Liver (tissue), 9 donors: ENCODE measurements around the gene MICAL2. TPM values are rescaled to one million over a fixed set of nuclear protein-coding genes. Genes with fewer than 3 reads are reported as not detected.

Experiments
- DNase-seq: peaks from one replicate; pipeline ENCODE4 v3.0.0-alpha.2; 2017; ENCODE audit warnings: low spot score
- H3K27ac ChIP-seq, 2 donors: one replicate each; pipeline ENCODE4 v1.7.0; 2013; ENCODE audit warnings: inconsistent platforms in 2 of 2, low read length in 2 of 2, control low read depth in 1 of 2, low read depth in 1 of 2, mild to moderate bottlenecking in 1 of 2
- H3K27me3 ChIP-seq, 4 donors: one replicate each; pipeline versions ENCODE4 v1.6.1 to v1.7.0; 2013; ENCODE audit warnings: low read length in 3 of 4, inconsistent platforms in 1 of 4, mild to moderate bottlenecking in 1 of 4, moderate library complexity in 1 of 4; ENCODE audit not compliant: control insufficient read depth in 4 of 4, insufficient read depth in 4 of 4
- H3K36me3 ChIP-seq, 4 donors: one replicate each; pipeline versions ENCODE4 v1.6.1 to v1.7.0; 2013; ENCODE audit warnings: low read length in 3 of 4, mild to moderate bottlenecking in 3 of 4, low read depth in 1 of 4, moderate library complexity in 1 of 4; ENCODE audit not compliant: control insufficient read depth in 4 of 4, insufficient read depth in 3 of 4
- H3K4me1 ChIP-seq, 4 donors: one replicate each; pipeline versions ENCODE4 v1.6.1 to v1.7.0; 2013; ENCODE audit warnings: low read length in 3 of 4, mild to moderate bottlenecking in 3 of 4, moderate library complexity in 1 of 4; ENCODE audit not compliant: control insufficient read depth in 4 of 4, insufficient read depth in 4 of 4
- H3K4me3 ChIP-seq, 3 donors: one replicate each; pipeline versions ENCODE4 v1.6.1 to v1.7.0; 2013; ENCODE audit warnings: low read length in 3 of 3, control low read depth in 1 of 3, low read depth in 1 of 3, mild to moderate bottlenecking in 1 of 3
- H3K9ac ChIP-seq, 2 donors: one replicate each; pipeline ENCODE4 v1.7.0; 2013; ENCODE audit warnings: low read length in 2 of 2, mild to moderate bottlenecking in 2 of 2, moderate library complexity in 2 of 2, control low read depth in 1 of 2, low read depth in 1 of 2
- H3K9me3 ChIP-seq, 4 donors: one replicate each; pipeline versions ENCODE4 v1.6.1 to v1.7.0; 2013; ENCODE audit warnings: low read length in 3 of 4; ENCODE audit not compliant: control insufficient read depth in 4 of 4
- FOXA1 ChIP-seq: IDR thresholded peaks from 2 replicates; pipeline ENCODE4 v1.6.1; 2016; ENCODE audit warnings: antibody characterized with exemption
- FOXA2 ChIP-seq: IDR thresholded peaks from 2 replicates; pipeline ENCODE4 v1.6.1; 2016; ENCODE audit warnings: antibody characterized with exemption
- GABPA ChIP-seq, 2 donors: IDR thresholded peaks in 1 of 2; conservative IDR thresholded peaks in 1 of 2; 2 replicates each; pipeline ENCODE4 v1.6.1; 2016; ENCODE audit warnings: antibody characterized with exemption in 2 of 2, mild to moderate bottlenecking in 1 of 2, moderate library complexity in 1 of 2
- HNF4A ChIP-seq, 2 donors: conservative IDR thresholded peaks; 2 replicates each; pipeline ENCODE4 v1.6.1; 2016; ENCODE audit warnings: antibody characterized with exemption in 2 of 2, mild to moderate bottlenecking in 2 of 2
- HNF4G ChIP-seq: IDR thresholded peaks from 2 replicates; pipeline ENCODE4 v1.6.1; 2016; ENCODE audit warnings: antibody characterized with exemption
- JUND ChIP-seq, 2 donors: IDR thresholded peaks; 2 replicates each; pipeline ENCODE4 v1.6.1; 2016; ENCODE audit warnings: antibody characterized with exemption in 2 of 2
- NR2F2 ChIP-seq: IDR thresholded peaks from 2 replicates; pipeline ENCODE4 v1.6.1; 2016; ENCODE audit warnings: antibody characterized with exemption
- RAD21 ChIP-seq, 2 donors: IDR thresholded peaks; 2 replicates each; pipeline ENCODE4 v1.6.1; 2016; ENCODE audit warnings: antibody characterized with exemption in 2 of 2, mild to moderate bottlenecking in 2 of 2
- RXRA ChIP-seq, 2 donors: IDR thresholded peaks; 2 replicates each; pipeline ENCODE4 v1.6.1; 2017 to 2018; ENCODE audit warnings: antibody characterized with exemption in 2 of 2, mild to moderate bottlenecking in 1 of 2
- SP1 ChIP-seq: IDR thresholded peaks from 2 replicates; pipeline ENCODE4 v1.6.1; 2018; ENCODE audit warnings: antibody characterized with exemption, mild to moderate bottlenecking
- TAF1 ChIP-seq: conservative IDR thresholded peaks from 2 replicates; pipeline ENCODE4 v1.6.1; 2016; ENCODE audit warnings: antibody characterized with exemption, mild to moderate bottlenecking
- YY1 ChIP-seq: IDR thresholded peaks from 2 replicates; pipeline ENCODE4 v1.6.1; 2016; ENCODE audit warnings: antibody characterized with exemption, mild to moderate bottlenecking
- WGBS: extraction: QIAGEN DNeasy Blood & Tissue Kit; methylation state at CpG from one replicate; pipeline ENCODE4 v1.1.7; 2013; 5-methylcytosine and 5-hydroxymethylcytosine counted together
- polyA plus RNA-seq, 2 donors: library from polyadenylated mRNA; stranded (reverse) in 1 of 2; unstranded in 1 of 2; fragments of 200-250 nt in 1 of 2; fragments of >200 nt in 1 of 2; fragmentation: Nextera tagmentation in 1 of 2; extraction: Ambion mirVana in 1 of 2; gene quantifications; one replicate each; pipeline versions ENCODE4 v1.2.1 to v1.2.3, GENCODE V29; 2013 to 2015
- total RNA-seq, 2 donors: library from RNA; depleted of rRNA; stranded (reverse); fragments of >200 nt; gene quantifications; one replicate each; pipeline ENCODE4 v1.2.3, GENCODE V29; 2014
- TF ChIP-seq, protein P1 (sequence below): fragments of 150-350 bp; IDR thresholded peaks from 2 replicates; pipeline ENCODE4 v1.5.1; 2017; ENCODE audit warnings: improper control_type of control experiment, low read depth, low read length; ENCODE audit not compliant: missing input control
- TF ChIP-seq, protein P2 (sequence below): IDR thresholded peaks from 2 replicates; pipeline ENCODE4 v1.6.1; 2016; ENCODE audit warnings: antibody characterized with exemption, mild to moderate bottlenecking
- TF ChIP-seq, protein P3 (sequence below): IDR thresholded peaks from 2 replicates; pipeline ENCODE4 v1.6.1; 2016; ENCODE audit warnings: antibody characterized with exemption
- TF ChIP-seq, protein P4 (sequence below): IDR thresholded peaks from 2 replicates; pipeline ENCODE4 v1.6.1; 2016; ENCODE audit warnings: antibody characterized with exemption
- TF ChIP-seq, protein P5 (sequence below): IDR thresholded peaks from 2 replicates; pipeline ENCODE4 v1.6.1; 2016; ENCODE audit warnings: antibody characterized with exemption
- donor health status: healthy.
- donor health status: healthy.
- donor health status: healthy.
- donor health status: healthy.
- donor health status: healthy.

The MICAL2 gene
- total and polyA plus RNA-seq, 4 donors, result 17.5 to 113 (median 42.9) TPM

DNA sequence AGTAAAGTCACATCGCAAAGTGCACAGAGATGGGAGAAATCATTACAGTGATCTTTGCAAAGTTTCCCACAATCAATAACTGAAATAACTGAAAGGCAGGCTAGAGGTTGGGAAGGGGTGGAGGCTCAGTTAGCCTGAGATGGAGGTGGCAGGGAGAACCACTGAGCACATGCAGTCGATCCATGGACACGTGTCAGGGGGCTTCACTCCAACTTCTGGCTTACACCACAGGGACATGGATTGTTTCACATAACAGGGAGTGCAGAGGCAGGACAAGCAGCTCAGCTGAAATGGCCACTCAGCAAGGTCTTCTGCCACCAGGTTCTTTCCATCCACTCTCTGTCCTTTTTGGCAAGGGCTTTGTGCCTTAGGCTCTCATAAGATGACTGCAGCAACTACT is 35.1 kb upstream of the MICAL2 start:
- H3K36me3 ChIP-seq, result no peaks in the 10 kb centered on the region
- WGBS, result over 99% methylated on average over 3 of the region's 3 CpGs
- TF ChIP-seq FOXA2, result no peak
- TF ChIP-seq SP1, result no peak
- TF ChIP-seq YY1, result no peak
- no peak for TF ChIP-seq FOXA1
- TF ChIP-seq, protein P1, sequence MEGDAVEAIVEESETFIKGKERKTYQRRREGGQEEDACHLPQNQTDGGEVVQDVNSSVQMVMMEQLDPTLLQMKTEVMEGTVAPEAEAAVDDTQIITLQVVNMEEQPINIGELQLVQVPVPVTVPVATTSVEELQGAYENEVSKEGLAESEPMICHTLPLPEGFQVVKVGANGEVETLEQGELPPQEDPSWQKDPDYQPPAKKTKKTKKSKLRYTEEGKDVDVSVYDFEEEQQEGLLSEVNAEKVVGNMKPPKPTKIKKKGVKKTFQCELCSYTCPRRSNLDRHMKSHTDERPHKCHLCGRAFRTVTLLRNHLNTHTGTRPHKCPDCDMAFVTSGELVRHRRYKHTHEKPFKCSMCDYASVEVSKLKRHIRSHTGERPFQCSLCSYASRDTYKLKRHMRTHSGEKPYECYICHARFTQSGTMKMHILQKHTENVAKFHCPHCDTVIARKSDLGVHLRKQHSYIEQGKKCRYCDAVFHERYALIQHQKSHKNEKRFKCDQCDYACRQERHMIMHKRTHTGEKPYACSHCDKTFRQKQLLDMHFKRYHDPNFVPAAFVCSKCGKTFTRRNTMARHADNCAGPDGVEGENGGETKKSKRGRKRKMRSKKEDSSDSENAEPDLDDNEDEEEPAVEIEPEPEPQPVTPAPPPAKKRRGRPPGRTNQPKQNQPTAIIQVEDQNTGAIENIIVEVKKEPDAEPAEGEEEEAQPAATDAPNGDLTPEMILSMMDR, result no peak
- TF ChIP-seq TAF1, result no peak
- H3K27me3 ChIP-seq, result no peaks in the 10 kb centered on the region
- peaks cover 0 to 13% (median 5%) of the 10 kb centered on the region in 4 donors for H3K4me1 ChIP-seq
- no peak overlapping the region for H3K4me3 ChIP-seq
- no peak overlapping the region for H3K27ac ChIP-seq
- DNase-seq, result no peak
- H3K9me3 ChIP-seq, result no peaks in the 10 kb centered on the region
- H3K9ac ChIP-seq, result no peak overlapping the region

DNA sequence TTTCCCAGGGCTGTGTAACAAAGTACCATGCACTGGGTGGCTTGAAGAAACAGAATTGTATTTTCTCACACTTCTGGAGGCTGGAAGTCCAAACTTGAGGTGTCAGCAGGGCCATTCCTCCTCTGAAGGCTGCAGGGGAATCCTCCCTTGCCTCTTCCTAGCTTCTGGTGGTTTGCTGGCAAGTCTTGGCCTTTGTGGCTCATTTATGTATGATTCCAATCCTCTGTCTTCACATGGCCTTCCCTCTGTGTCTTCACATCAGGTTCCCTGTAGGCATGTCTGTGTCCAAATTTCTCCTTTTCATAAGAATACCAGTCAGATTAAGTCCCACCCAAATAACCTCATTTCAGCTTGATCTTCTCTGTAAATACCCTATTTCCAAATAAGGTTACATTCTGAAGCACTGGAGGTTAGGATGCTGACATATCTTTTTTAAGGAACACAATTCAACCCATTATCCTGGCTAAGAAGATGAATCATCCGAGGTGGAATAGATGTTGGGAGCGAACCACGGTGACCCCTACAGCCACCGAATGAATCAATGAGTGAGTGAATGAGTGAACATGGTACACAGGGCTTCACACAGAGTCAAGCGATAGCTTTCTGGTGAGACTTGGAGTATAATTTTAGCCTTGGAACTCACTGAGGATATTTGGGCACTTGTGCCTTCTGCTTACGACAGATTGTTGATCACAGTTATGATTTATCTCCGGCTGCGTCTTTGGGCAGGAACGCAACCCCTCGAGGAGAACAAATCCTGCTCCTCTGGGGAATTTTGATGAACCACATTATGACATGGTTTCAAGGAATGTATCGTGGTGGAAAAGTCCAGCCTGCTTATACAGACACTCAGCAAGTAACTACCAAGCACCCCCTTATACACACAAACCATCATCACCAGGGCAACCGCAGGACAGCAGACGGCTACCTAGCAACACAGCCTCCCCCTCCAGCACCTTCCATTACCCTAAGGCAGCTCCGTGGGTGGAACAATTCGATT is 34.3 kb upstream of the MICAL2 start:
- no peak for DNase-seq
- no peaks in the 10 kb centered on the region for H3K36me3 ChIP-seq
- peaks cover 0 to 8% (median under 1%) of the 10 kb centered on the region in 4 donors for H3K4me1 ChIP-seq
- TF ChIP-seq JUND (IDR thresholded peaks at IDR 0.05), result no peak
- TF ChIP-seq FOXA2, result no peak
- no peak overlapping the region for H3K9ac ChIP-seq
- no peaks in the 10 kb centered on the region for H3K27me3 ChIP-seq
- H3K4me3 ChIP-seq, result no peak overlapping the region
- H3K9me3 ChIP-seq, result no peaks in the 10 kb centered on the region
- WGBS, result 89% methylated on average over 15 of the region's 15 CpGs
- H3K27ac ChIP-seq, result no peak overlapping the region

DNA sequence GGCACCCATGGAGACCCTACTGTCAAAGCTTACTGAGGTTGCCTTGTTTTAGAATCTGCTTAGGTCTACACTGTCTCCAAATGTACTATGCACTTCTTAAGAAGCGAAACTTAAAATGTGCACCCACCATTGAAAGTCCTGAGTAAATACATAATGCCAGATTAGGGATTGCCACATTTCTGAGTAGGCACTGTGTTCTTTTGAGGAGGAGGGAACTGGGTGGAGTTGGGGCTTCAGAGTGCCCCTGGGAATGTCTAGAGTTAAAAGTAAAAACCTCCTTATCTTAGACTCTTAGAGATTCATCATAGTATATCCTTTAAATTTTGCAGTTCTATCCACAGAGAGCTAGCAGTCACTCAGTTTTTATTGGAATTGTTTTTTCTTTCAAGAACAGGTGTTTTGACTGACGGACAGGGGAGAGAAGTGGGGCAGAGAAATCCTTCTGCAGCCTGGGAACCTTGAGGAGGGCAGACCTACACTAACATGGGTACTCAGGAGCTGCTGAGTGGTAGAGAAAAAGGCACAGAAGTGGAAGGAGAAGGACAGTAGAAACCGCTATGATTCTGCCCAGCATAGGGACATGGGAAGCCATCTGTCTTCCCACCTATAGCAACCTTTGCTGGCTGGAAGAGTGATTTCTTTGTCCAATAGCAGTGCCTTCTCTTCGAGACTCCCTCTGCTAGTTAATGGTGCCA is 33.4 kb upstream of the MICAL2 start:
- Histone ChIP-seq H3K36me3 (no peaks in the 10 kb centered on the region), H3K9me3 (no peaks in the 10 kb centered on the region), H3K9ac (no peak overlapping the region), H3K27me3 (no peaks in the 10 kb centered on the region), H3K27ac (no peak overlapping the region), H3K4me1 (peaks cover 0 to 6% (median 0%) of the 10 kb centered on the region in 4 donors), H3K4me3 (no peak overlapping the region)
- 97% methylated on average over 4 of the region's 4 CpGs for WGBS
- DNase-seq, result no peak
- TF ChIP-seq TAF1, result no peak
- TF ChIP-seq SP1, result no peak
- TF ChIP-seq, protein P2, sequence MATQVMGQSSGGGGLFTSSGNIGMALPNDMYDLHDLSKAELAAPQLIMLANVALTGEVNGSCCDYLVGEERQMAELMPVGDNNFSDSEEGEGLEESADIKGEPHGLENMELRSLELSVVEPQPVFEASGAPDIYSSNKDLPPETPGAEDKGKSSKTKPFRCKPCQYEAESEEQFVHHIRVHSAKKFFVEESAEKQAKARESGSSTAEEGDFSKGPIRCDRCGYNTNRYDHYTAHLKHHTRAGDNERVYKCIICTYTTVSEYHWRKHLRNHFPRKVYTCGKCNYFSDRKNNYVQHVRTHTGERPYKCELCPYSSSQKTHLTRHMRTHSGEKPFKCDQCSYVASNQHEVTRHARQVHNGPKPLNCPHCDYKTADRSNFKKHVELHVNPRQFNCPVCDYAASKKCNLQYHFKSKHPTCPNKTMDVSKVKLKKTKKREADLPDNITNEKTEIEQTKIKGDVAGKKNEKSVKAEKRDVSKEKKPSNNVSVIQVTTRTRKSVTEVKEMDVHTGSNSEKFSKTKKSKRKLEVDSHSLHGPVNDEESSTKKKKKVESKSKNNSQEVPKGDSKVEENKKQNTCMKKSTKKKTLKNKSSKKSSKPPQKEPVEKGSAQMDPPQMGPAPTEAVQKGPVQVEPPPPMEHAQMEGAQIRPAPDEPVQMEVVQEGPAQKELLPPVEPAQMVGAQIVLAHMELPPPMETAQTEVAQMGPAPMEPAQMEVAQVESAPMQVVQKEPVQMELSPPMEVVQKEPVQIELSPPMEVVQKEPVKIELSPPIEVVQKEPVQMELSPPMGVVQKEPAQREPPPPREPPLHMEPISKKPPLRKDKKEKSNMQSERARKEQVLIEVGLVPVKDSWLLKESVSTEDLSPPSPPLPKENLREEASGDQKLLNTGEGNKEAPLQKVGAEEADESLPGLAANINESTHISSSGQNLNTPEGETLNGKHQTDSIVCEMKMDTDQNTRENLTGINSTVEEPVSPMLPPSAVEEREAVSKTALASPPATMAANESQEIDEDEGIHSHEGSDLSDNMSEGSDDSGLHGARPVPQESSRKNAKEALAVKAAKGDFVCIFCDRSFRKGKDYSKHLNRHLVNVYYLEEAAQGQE, result no peak
- TF ChIP-seq, protein P3, sequence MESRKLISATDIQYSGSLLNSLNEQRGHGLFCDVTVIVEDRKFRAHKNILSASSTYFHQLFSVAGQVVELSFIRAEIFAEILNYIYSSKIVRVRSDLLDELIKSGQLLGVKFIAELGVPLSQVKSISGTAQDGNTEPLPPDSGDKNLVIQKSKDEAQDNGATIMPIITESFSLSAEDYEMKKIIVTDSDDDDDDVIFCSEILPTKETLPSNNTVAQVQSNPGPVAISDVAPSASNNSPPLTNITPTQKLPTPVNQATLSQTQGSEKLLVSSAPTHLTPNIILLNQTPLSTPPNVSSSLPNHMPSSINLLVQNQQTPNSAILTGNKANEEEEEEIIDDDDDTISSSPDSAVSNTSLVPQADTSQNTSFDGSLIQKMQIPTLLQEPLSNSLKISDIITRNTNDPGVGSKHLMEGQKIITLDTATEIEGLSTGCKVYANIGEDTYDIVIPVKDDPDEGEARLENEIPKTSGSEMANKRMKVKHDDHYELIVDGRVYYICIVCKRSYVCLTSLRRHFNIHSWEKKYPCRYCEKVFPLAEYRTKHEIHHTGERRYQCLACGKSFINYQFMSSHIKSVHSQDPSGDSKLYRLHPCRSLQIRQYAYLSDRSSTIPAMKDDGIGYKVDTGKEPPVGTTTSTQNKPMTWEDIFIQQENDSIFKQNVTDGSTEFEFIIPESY, result no peak
- TF ChIP-seq RAD21 (IDR thresholded peaks at IDR 0.05), result no peak
- no peak for TF ChIP-seq NR2F2
- no peak for TF ChIP-seq GABPA (IDR thresholded peaks at IDR 0.05 in 1 of 2, conservative IDR thresholded peaks at IDR 0.05 in 1 of 2)
- TF ChIP-seq, protein P4, sequence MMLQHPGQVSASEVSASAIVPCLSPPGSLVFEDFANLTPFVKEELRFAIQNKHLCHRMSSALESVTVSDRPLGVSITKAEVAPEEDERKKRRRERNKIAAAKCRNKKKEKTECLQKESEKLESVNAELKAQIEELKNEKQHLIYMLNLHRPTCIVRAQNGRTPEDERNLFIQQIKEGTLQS, result no peak
- no peak for TF ChIP-seq HNF4A (conservative IDR thresholded peaks at IDR 0.05)
- TF ChIP-seq FOXA1, result no peak
- no peak for TF ChIP-seq YY1
- TF ChIP-seq RXRA (IDR thresholded peaks at IDR 0.05), result no peak
- TF ChIP-seq, protein P5, sequence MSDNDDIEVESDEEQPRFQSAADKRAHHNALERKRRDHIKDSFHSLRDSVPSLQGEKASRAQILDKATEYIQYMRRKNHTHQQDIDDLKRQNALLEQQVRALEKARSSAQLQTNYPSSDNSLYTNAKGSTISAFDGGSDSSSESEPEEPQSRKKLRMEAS, result no peak
- TF ChIP-seq JUND (IDR thresholded peaks at IDR 0.05), result no peak
- no peak for TF ChIP-seq FOXA2
- no peak for TF ChIP-seq HNF4G
